Posterior cingulate gyrus (tissue), 11 donors: ENCODE results near the gene MYRIP.

Experiments
- DNase-seq, 10 donors: peaks; one replicate each; pipeline versions ENCODE4 v3.0.0 to v3.0.0-alpha.2; 2020 to 2021; ENCODE audit warnings: mixed read lengths in 3 of 10
- intact Hi-C: fragments of 100-400 bp; cut with DNase I; formaldehyde crosslinking; loops from one replicate; pipeline ENCODE4 v1.15.1; 2023

The MYRIP gene

GRCh38 chr3:40169983-40170382 lies 360.6 kb downstream of the MYRIP start:
- intact Hi-C loops = no loop called here
- DNase-seq = no peak

- DNase-seq = no peak
- intact Hi-C loops = no loop called here
Observed at GRCh38 chr3:40170395-40170794, 361.0 kb downstream of the MYRIP start.

- intact Hi-C loops = no loop called here
- DNase-seq = no peak
Observed at GRCh38 chr3:40172560-40172959, 363.2 kb downstream of the MYRIP start.

GRCh38 chr3:40173227-40173721 lies 363.9 kb downstream of the MYRIP start:
- DNase-seq = peak in 9 of 10 donors; percentile 39 to 94 (median 60)
- intact Hi-C loops = no loop called here

GRCh38 chr3:40178012-40178594 lies 368.7 kb downstream of the MYRIP start:
- DNase-seq = peak in 4 of 10 donors; percentile 34 to 88 (median 44)
- intact Hi-C loops = loop anchor here (2.0 to 5.0 kb wide), 3 partner anchors 53 to 635 kb away; no protein-coding TSS in a partner anchor

- intact Hi-C loops = loop anchor here (1.0 to 5.0 kb wide), 5 partner anchors 54 to 636 kb away; no protein-coding TSS in a partner anchor
- DNase-seq = peak; percentile 73 to 97 (median 90)
Observed at GRCh38 chr3:40179016-40179415, 369.6 kb downstream of the MYRIP start.

GRCh38 chr3:40181182-40181581 lies 371.8 kb downstream of the MYRIP start:
- no peak for DNase-seq
- intact Hi-C loops = no loop called here

- intact Hi-C loops = no loop called here
- DNase-seq = no peak
Observed at GRCh38 chr3:40185029-40185695, 375.8 kb downstream of the MYRIP start.

GRCh38 chr3:40186508-40186907 lies 377.1 kb downstream of the MYRIP start:
- DNase-seq = no peak
- intact Hi-C loops = no loop called here

GRCh38 chr3:40187945-40188344 lies 378.5 kb downstream of the MYRIP start:
- intact Hi-C loops = no loop called here
- peak in 1 of 10 donors; percentile 29 for DNase-seq

- no peak for DNase-seq
- intact Hi-C loops = no loop called here
Observed at GRCh38 chr3:40189118-40189517, 379.7 kb downstream of the MYRIP start.

- intact Hi-C loops = no loop called here
- no peak for DNase-seq
Observed at GRCh38 chr3:40190056-40190455, 380.6 kb downstream of the MYRIP start.

GRCh38 chr3:40191251-40191650 lies 381.8 kb downstream of the MYRIP start:
- no peak for DNase-seq
- intact Hi-C loops = no loop called here

- DNase-seq = peak; percentile 36 to 93 (median 74)
- intact Hi-C loops = loop anchor here (1.0 kb wide), 1 partner anchor 125 kb away; no protein-coding TSS in a partner anchor
Observed at GRCh38 chr3:40191850-40192448, 382.5 kb downstream of the MYRIP start.

- DNase-seq = no peak
- intact Hi-C loops = loop anchor here (1.0 kb wide), 1 partner anchor 125 kb away; no protein-coding TSS in a partner anchor
Observed at GRCh38 chr3:40192628-40193027, 383.2 kb downstream of the MYRIP start.

- intact Hi-C loops = no loop called here
- DNase-seq = no peak
Observed at GRCh38 chr3:40196966-40197365, 387.6 kb downstream of the MYRIP start.

GRCh38 chr3:40200692-40201316 lies 391.4 kb downstream of the MYRIP start:
- intact Hi-C loops = no loop called here

GRCh38 chr3:40201770-40202169 lies 392.4 kb downstream of the MYRIP start:
- DNase-seq = no peak
- intact Hi-C loops = no loop called here

More at GRCh38 chr3:40200692-40201316, 391.4 kb downstream of the MYRIP start:
- no peak for DNase-seq

- no peak for DNase-seq
- intact Hi-C loops = no loop called here
Observed at GRCh38 chr3:40206522-40206921, 397.1 kb downstream of the MYRIP start.

- intact Hi-C loops = no loop called here
- DNase-seq = no peak
Observed at GRCh38 chr3:40207796-40208195, 398.4 kb downstream of the MYRIP start.

GRCh38 chr3:40208251-40208650 lies 398.8 kb downstream of the MYRIP start:
- intact Hi-C loops = no loop called here
- no peak for DNase-seq
